GM12878 (cell line): ENCODE results near the gene CBFB.
A peak's percentile ranks its signal among the peaks of the same experiment; 100 is the strongest.

Experiments
- CHD4 ChIP-seq: fragments of 200-600 bp; sonication (generic); IDR thresholded peaks from 2 replicates; pipeline ENCODE4 v1.6.1; 2016; ENCODE audit warnings: mild to moderate bottlenecking
- CTCF ChIP-seq, 3 experiments: IDR thresholded peaks in 2 of 3; conservative IDR thresholded peaks in 1 of 3; 2 replicates each; pipeline ENCODE4 v1.5.1; 2011; ENCODE audit warnings: low read depth in 3 of 3, low read length in 3 of 3, mild to moderate bottlenecking in 3 of 3, control low read depth in 2 of 3, moderate library complexity in 2 of 3, inconsistent platforms in 1 of 3, mixed read lengths in 1 of 3; ENCODE audit not compliant: control insufficient read depth in 2 of 3, insufficient read depth in 1 of 3; ENCODE audit errors: extremely low read depth in 1 of 3
- EGR1 ChIP-seq, 2 experiments: IDR thresholded peaks; 1 replicate in 1 of 2; 2 replicates in 1 of 2; pipeline ENCODE4 v1.6.1; 2011 to 2012; ENCODE audit warnings: low read depth in 2 of 2, low read length in 2 of 2, borderline replicate concordance in 1 of 2, mild to moderate bottlenecking in 1 of 2, moderate library complexity in 1 of 2
- GABPA ChIP-seq: IDR thresholded peaks from 2 replicates; pipeline ENCODE4 v1.6.1; 2014; ENCODE audit warnings: antibody characterized with exemption, low read depth, mild to moderate bottlenecking, inconsistent platforms
- IKZF2 ChIP-seq, 2 experiments: fragments of 450-650 bp; IDR thresholded peaks; 2 replicates each; pipeline ENCODE4 v1.6.1; 2017; ENCODE audit warnings: mild to moderate bottlenecking in 2 of 2, moderate library complexity in 2 of 2
- NFXL1 ChIP-seq: fragments of 450-650 bp; IDR thresholded peaks from 2 replicates; pipeline ENCODE4 v1.6.1; 2017; ENCODE audit warnings: antibody characterized with exemption, mild to moderate bottlenecking, borderline replicate concordance
- POLR2AphosphoS2 ChIP-seq: IDR thresholded peaks from 2 replicates; pipeline ENCODE4 v1.6.1; 2011; ENCODE audit warnings: low read depth, mild to moderate bottlenecking, low read length, improper control_type of control experiment, moderate library complexity
- POLR2AphosphoS5 ChIP-seq: IDR thresholded peaks from 2 replicates; pipeline ENCODE4 v1.6.1; 2011; ENCODE audit warnings: mild to moderate bottlenecking, low read length, inconsistent platforms
- RAD21 ChIP-seq: IDR thresholded peaks from 2 replicates; pipeline ENCODE4 v1.6.1; 2011; ENCODE audit warnings: mild to moderate bottlenecking, low read depth, low read length, moderate library complexity; ENCODE audit not compliant: insufficient read depth
- SIN3A ChIP-seq: IDR thresholded peaks from 2 replicates; pipeline ENCODE4 v1.6.1; 2012; ENCODE audit warnings: low read depth, low read length, improper control_type of control experiment
- SRF ChIP-seq, 2 experiments: IDR thresholded peaks; 2 replicates each; pipeline ENCODE4 v1.6.1; 2011; ENCODE audit warnings: low read depth in 2 of 2, low read length in 2 of 2, mild to moderate bottlenecking in 1 of 2, moderate library complexity in 1 of 2
- ZNF592 ChIP-seq: fragments of 450-650 bp; IDR thresholded peaks from 2 replicates; pipeline ENCODE4 v1.6.1; 2017; ENCODE audit warnings: mild to moderate bottlenecking, moderate library complexity

- TF ChIP-seq CTCF (IDR thresholded peaks at IDR 0.05 in 2 of 3, conservative IDR thresholded peaks at IDR 0.05 in 1 of 3; ENCODE audit: control insufficient read depth in 2 of 3, extremely low read depth in 1 of 3, insufficient read depth in 1 of 3, low read depth in 3 of 3, low read length in 3 of 3) (no peak), CHD4 (no peak), SRF (IDR thresholded peaks at IDR 0.05; ENCODE audit: low read depth in 2 of 2, low read length in 2 of 2) (no peak), GABPA (no peak), SIN3A (no peak), IKZF2 (IDR thresholded peaks at IDR 0.05) (no peak), POLR2AphosphoS2 (no peak), EGR1 (IDR thresholded peaks at IDR 0.05; ENCODE audit: borderline replicate concordance in 1 of 2, low read depth in 2 of 2, low read length in 2 of 2) (no peak), NFXL1 (no peak), ZNF592 (no peak), RAD21 (no peak), POLR2AphosphoS5 (0 out of 2 replicates have a peak, but pooled peaks have one; percentile 30)
Observed at GRCh38 chr16:67040906-67041305, 12.0 kb downstream of the CBFB start.
